ENCODE measurements around the gene GRK5. TPM values are rescaled to one million over a fixed set of nuclear protein-coding genes. Genes with fewer than 3 reads are reported as not detected.

GRK5 gene
- total and polyA plus RNA-seq, 9 of the 15 experiments (the other 6 are each of a cell fraction or from before 2014, with no cell fraction given), result 0.46 to 0.83 (median 0.67) TPM; not detected in 2

DNA sequence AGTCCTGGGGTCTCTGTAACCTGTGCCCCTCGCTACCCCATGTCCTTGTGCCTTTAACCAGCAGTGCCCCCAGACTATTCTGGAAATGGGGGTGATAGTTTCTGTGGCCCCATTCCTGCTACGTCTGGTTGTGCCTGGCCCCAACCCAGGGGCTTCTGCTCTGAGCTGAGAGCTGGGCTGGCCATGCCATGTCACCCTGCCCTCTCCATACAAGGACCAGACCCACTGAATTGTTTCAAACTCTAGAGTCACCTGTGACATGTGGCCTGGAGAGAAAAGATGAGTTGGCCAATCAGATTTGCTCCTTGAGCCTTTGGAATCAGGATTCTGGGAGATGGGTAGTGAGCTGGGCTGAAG, 108.6 kb downstream of the GRK5 start:
- no peak overlapping the region for H3K27ac ChIP-seq (ENCODE audit: extremely low read depth, low read depth, low read length)
- ATAC-seq (no peak), DNase-seq (ENCODE audit: extremely low read depth in 1 of 4, low spot score in 3 of 4) (no peak), FAIRE-seq (no peak)
- H3K9me3 ChIP-seq (replicated peaks; ENCODE audit: control insufficient read depth, insufficient read depth, low read depth, low read length), result no peaks in the 10 kb centered on the region
- H3K4me2 ChIP-seq (ENCODE audit: insufficient read depth, low read length), result peak overlapping the region; percentile 27; the same call in 1 of the 2 replicates
- TF ChIP-seq PCBP1 (IDR thresholded peaks at IDR 0.05; ENCODE audit: low read depth, low read length, poor library complexity, severe bottlenecking) (no peak), ZBTB43 (CRISPR knock-in tag; IDR thresholded peaks at IDR 0.05) (no peak), HDAC2 (IDR thresholded peaks at IDR 0.05) (no peak), NONO (IDR thresholded peaks at IDR 0.05; ENCODE audit: low read depth in 2 of 2, low read length in 1 of 2) (no peak), EZH2 (IDR thresholded peaks at IDR 0.05; ENCODE audit: borderline replicate concordance, low read depth, low read length) (no peak), MYC (IDR thresholded peaks at IDR 0.05; ENCODE audit: low read depth, low read length) (no peak), MYC (CRISPR knock-in tag; IDR thresholded peaks at IDR 0.05; ENCODE audit: borderline replicate concordance, low read depth) (no peak), POLR2G (IDR thresholded peaks at IDR 0.05; ENCODE audit: low read depth, low read length) (no peak), SMAD1 (IDR thresholded peaks at IDR 0.05; ENCODE audit: low read depth, low read length, partially characterized antibody) (no peak), CREB1 (IDR thresholded peaks at IDR 0.05) (no peak), CREB1 (CRISPR knock-in tag; IDR thresholded peaks at IDR 0.05) (no peak)
- TF ChIP-seq, protein P1, sequence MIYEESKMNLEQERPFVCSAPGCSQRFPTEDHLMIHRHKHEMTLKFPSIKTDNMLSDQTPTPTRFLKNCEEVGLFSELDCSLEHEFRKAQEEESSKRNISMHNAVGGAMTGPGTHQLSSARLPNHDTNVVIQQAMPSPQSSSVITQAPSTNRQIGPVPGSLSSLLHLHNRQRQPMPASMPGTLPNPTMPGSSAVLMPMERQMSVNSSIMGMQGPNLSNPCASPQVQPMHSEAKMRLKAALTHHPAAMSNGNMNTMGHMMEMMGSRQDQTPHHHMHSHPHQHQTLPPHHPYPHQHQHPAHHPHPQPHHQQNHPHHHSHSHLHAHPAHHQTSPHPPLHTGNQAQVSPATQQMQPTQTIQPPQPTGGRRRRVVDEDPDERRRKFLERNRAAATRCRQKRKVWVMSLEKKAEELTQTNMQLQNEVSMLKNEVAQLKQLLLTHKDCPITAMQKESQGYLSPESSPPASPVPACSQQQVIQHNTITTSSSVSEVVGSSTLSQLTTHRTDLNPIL (CRISPR knock-in tag; IDR thresholded peaks at IDR 0.05), result no peak
- no peaks in the 10 kb centered on the region for H3K36me3 ChIP-seq (ENCODE audit: control insufficient read depth, insufficient read depth, low read length)
- ChIA-PET CTCF (ENCODE audit: low intra/inter-chr PET ratio) (no interaction called here), POLR2A (interaction anchor here (0.6 kb wide), 1 partner anchor 16 kb away, joined by 3 read pairs; no protein-coding TSS in a partner anchor)
- H3K9me1 ChIP-seq (ENCODE audit: control insufficient read depth, insufficient read depth, low read length), result no peaks in the 10 kb centered on the region
- intact Hi-C loops (cut with micrococcal nuclease) (no loop called here), in situ Hi-C loops (cut with MboI) (no loop called here)
- peaks cover 9 to 13% of the 10 kb centered on the region in 2 experiments; a peak in 4 of 5 replicates for H3K4me1 ChIP-seq (replicated peaks in 1 of 2; ENCODE audit: control insufficient read depth in 2 of 2, insufficient read depth in 2 of 2, low read length in 2 of 2)
- peak overlapping the region; percentile 59; the same call in 1 of the 2 replicates for H2AFZ ChIP-seq (ENCODE audit: low read depth, low read length)
- no peaks in the 10 kb centered on the region for H4K20me1 ChIP-seq (replicated peaks; ENCODE audit: control insufficient read depth, insufficient read depth, low read length)
- WGBS (ENCODE audit: insufficient coverage, low coverage, missing lambda C conversion rate), result 48% methylated on average over 2 of the region's 2 CpGs
- 0 out of 5 replicates have a peak, but pooled peaks cover 0 to 4% of the 10 kb centered on the region in 2 experiments for H3K27me3 ChIP-seq (ENCODE audit: control insufficient read depth in 2 of 2, insufficient read depth in 2 of 2, low read length in 2 of 2)
- H3K79me2 ChIP-seq (ENCODE audit: control insufficient read depth, insufficient read depth, low read length), result no peaks in the 10 kb centered on the region
- BruUV-seq (replicated peaks), result no TSS peak
- H3K9ac ChIP-seq (ENCODE audit: insufficient read depth in 1 of 2, low read depth in 2 of 2, low read length in 2 of 2), result no peak overlapping the region
- no peak overlapping the region for H3K4me3 ChIP-seq

All from K562 (cell line).